NB4 (cell line): Measurements from ENCODE around the gene TMEM9.

Source experiments
- MYC ChIP-seq: IDR thresholded peaks from 2 replicates; pipeline ENCODE4 v1.6.1; 2011; ENCODE audit warnings: low read depth, low read length
- POLR2A ChIP-seq: IDR thresholded peaks from 2 replicates; pipeline ENCODE4 v1.6.1; 2011; ENCODE audit warnings: mild to moderate bottlenecking; ENCODE audit not compliant: insufficient read length; ENCODE audit errors: extremely low read depth
- TF ChIP-seq, protein P1 (sequence below): IDR thresholded peaks from one replicate; pipeline ENCODE4 v1.5.1; 2012; ENCODE audit warnings: low read depth, low read length

GRCh38 chr1:201137579-201138310, 16.5 kb downstream of the TMEM9 start:
- TF ChIP-seq, protein P1, sequence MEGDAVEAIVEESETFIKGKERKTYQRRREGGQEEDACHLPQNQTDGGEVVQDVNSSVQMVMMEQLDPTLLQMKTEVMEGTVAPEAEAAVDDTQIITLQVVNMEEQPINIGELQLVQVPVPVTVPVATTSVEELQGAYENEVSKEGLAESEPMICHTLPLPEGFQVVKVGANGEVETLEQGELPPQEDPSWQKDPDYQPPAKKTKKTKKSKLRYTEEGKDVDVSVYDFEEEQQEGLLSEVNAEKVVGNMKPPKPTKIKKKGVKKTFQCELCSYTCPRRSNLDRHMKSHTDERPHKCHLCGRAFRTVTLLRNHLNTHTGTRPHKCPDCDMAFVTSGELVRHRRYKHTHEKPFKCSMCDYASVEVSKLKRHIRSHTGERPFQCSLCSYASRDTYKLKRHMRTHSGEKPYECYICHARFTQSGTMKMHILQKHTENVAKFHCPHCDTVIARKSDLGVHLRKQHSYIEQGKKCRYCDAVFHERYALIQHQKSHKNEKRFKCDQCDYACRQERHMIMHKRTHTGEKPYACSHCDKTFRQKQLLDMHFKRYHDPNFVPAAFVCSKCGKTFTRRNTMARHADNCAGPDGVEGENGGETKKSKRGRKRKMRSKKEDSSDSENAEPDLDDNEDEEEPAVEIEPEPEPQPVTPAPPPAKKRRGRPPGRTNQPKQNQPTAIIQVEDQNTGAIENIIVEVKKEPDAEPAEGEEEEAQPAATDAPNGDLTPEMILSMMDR: no peak
- TF ChIP-seq POLR2A (no peak), MYC (no peak)
